Neural crest cell (in vitro differentiated cells): ENCODE measurements around the gene CYP2W1. TPM values are rescaled to one million over a fixed set of nuclear protein-coding genes. Genes with fewer than 3 reads are reported as not detected.
A peak's percentile ranks its signal among the peaks of the same experiment; 100 is the strongest.

Source experiments
- DNase-seq: peaks from one replicate; pipeline ENCODE4 v3.0.0; 2021; ENCODE audit warnings: low read depth, mixed read lengths, low spot score
- H3K27ac Mint-ChIP-seq: one replicate; pipeline ENCODE4 v1.8.0; 2021; ENCODE audit warnings: mild to moderate bottlenecking, mixed read lengths; ENCODE audit not compliant: unreplicated experiment
- H3K27me3 Mint-ChIP-seq: 2 replicates; pipeline ENCODE4 v1.8.0; 2021; ENCODE audit warnings: low read depth, mild to moderate bottlenecking, mixed read lengths
- H3K36me3 Mint-ChIP-seq: 2 replicates; pipeline ENCODE4 v1.8.0; 2021; ENCODE audit warnings: low read depth, mild to moderate bottlenecking, mixed read lengths
- H3K4me1 Mint-ChIP-seq: 2 replicates; pipeline ENCODE4 v1.8.0; 2021; ENCODE audit warnings: mixed read lengths
- H3K4me3 Mint-ChIP-seq: one replicate; pipeline ENCODE4 v1.8.0; 2021; ENCODE audit warnings: mild to moderate bottlenecking, mixed read lengths
- H3K9me3 Mint-ChIP-seq: 2 replicates; pipeline ENCODE4 v1.8.0; 2021; ENCODE audit warnings: mixed read lengths
- CTCF ChIP-seq: fragments of 200-600 bp; sonication (generic); conservative IDR thresholded peaks from 2 replicates; pipeline ENCODE4 v1.5.0; 2021; ENCODE audit warnings: antibody characterized with exemption, mild to moderate bottlenecking
- total RNA-seq: library from RNA; stranded (reverse); gene quantifications from 2 replicates; pipeline ENCODE4 v1.2.1, GENCODE V29; 2021

Gene CYP2W1
- total RNA-seq, 1 donor from 2014 or later: not detected

DNA sequence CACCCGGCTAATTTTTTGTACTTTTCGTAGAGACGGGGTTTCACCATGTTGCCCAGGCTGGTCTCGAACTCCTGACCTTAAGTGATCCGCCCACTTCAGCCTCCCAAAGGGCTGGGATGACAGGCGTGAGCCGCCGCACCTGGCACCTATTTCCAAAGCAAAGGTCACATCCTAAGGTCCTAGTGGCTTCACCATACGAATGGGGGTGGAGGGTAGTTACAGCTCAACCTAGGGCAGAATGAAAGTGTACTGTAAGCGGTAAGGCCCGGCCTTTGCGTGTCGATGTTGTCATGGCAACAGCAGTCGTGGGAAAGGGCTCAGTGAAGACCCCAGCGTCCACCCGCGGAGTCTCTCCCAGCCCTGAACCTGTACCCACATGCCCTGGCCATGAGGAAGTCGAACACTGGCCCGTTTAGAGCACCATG lies 6.1 kb upstream of the CYP2W1 start:
- no peak for TF ChIP-seq CTCF
- H3K4me1 Mint-ChIP-seq: peaks cover 32% of the 10 kb centered on the region
- H3K27me3 Mint-ChIP-seq: peaks cover 2% of the 10 kb centered on the region
- peak overlapping the region; percentile 87 for H3K4me3 Mint-ChIP-seq
- H3K36me3 Mint-ChIP-seq: no peaks in the 10 kb centered on the region
- H3K27ac Mint-ChIP-seq: no peak overlapping the region
- DNase-seq: no peak
- no peaks in the 10 kb centered on the region for H3K9me3 Mint-ChIP-seq

- no peaks in the 10 kb centered on the region for H3K9me3 Mint-ChIP-seq
- peak overlapping the region; percentile 93 for H3K27ac Mint-ChIP-seq
- no peak for TF ChIP-seq CTCF
- DNase-seq: no peak
- H3K36me3 Mint-ChIP-seq: no peaks in the 10 kb centered on the region
- H3K4me1 Mint-ChIP-seq: peaks cover 26% of the 10 kb centered on the region
- H3K27me3 Mint-ChIP-seq: peaks cover 2% of the 10 kb centered on the region
- H3K4me3 Mint-ChIP-seq: peak overlapping the region; percentile 87
These were observed 5.5 kb upstream of the CYP2W1 start for GRCh38 chr7:977326-978048.

GRCh38 chr7:978049-978346 lies 5.0 kb upstream of the CYP2W1 start:
- Mint-ChIP-seq H3K4me1 (peaks cover 23% of the 10 kb centered on the region), H3K9me3 (no peaks in the 10 kb centered on the region), H3K36me3 (no peaks in the 10 kb centered on the region), H3K27ac (no peak overlapping the region), H3K27me3 (peaks cover 2% of the 10 kb centered on the region), H3K4me3 (peak overlapping the region; percentile 87)
- DNase-seq: no peak
- no peak for TF ChIP-seq CTCF

- DNase-seq: no peak
- no peak for TF ChIP-seq CTCF
- no peak overlapping the region for H3K27ac Mint-ChIP-seq
- peaks cover 2% of the 10 kb centered on the region for H3K27me3 Mint-ChIP-seq
- H3K36me3 Mint-ChIP-seq: no peaks in the 10 kb centered on the region
- peaks cover 23% of the 10 kb centered on the region for H3K4me1 Mint-ChIP-seq
- H3K9me3 Mint-ChIP-seq: no peaks in the 10 kb centered on the region
- no peak overlapping the region for H3K4me3 Mint-ChIP-seq
These were observed 4.4 kb upstream of the CYP2W1 start for GRCh38 chr7:978416-979091.

- Mint-ChIP-seq H3K36me3 (no peaks in the 10 kb centered on the region), H3K4me3 (peak overlapping the region; percentile 51), H3K27me3 (peaks cover 2% of the 10 kb centered on the region), H3K9me3 (no peaks in the 10 kb centered on the region), H3K27ac (no peak overlapping the region), H3K4me1 (peaks cover 22% of the 10 kb centered on the region)
- no peak for DNase-seq
- TF ChIP-seq CTCF: no peak
These were observed 3.8 kb upstream of the CYP2W1 start for GRCh38 chr7:979151-979550.
